GM21529 (cell line): Measurements from ENCODE around the gene CTIF.
"Not testable (repeated sequence)": the region's sequence is repeated elsewhere in the genome, so short reads cannot be mapped to it uniquely, and the experiment has no call there.

Experiments used
- ATAC-seq: cut with Tn5 transposase; IDR thresholded peaks from one replicate; pipeline ENCODE4 v1.9.1; 2021; ENCODE audit not compliant: unreplicated experiment

The CTIF gene

DNA sequence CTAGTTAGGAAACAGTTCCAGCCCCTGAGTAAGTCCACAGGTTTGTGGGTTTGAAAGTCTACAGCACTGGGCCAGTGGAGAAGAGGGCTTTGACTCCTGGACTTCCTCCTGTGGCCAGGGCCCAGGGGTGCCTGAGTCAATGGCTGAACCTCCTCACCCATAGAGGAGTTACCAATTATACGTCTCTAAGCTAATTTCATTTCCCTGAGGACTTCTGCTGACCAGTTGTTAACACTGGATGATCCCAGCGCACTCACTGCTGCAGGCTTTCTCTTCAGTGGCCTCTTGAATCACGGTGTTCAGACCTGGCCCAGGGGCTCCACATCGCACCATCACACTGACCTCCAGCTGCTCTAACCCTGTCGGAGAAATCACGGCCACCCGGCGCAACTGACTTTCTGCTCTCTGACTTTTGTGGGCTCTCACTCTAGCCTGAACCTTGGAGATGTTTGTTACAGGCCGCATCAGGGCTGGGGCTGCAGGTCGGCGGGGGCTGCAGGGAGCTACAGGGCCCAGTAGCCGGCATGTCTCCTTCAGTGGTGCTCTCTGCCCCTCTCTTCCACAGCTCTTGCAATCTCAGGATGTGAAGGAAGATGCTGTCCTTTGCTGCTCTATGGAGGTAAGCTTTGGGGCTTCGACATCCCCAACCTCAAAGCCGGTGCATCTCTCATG lies 318.3 kb downstream of the CTIF start:
- ATAC-seq = no peak

DNA sequence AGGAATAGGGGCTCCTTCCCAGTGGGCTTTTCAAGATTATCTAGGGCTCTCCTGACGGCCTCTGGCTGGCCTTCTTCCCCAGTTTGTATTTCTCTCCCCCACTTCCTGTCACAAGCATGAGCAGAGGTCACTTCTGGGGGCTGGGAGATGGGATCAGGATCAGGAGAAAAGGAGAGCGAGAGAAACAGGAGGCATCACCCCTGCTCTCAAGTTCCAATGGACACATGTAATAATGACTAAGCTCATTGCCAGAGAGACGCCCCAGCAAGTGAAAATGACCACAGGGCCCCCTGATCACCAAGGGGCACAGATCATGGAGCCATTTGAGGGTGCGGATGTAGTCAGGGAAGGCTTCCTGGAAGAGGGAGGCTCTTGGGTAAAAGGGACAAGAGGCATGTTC lies 319.8 kb downstream of the CTIF start:
- ATAC-seq = no peak

DNA sequence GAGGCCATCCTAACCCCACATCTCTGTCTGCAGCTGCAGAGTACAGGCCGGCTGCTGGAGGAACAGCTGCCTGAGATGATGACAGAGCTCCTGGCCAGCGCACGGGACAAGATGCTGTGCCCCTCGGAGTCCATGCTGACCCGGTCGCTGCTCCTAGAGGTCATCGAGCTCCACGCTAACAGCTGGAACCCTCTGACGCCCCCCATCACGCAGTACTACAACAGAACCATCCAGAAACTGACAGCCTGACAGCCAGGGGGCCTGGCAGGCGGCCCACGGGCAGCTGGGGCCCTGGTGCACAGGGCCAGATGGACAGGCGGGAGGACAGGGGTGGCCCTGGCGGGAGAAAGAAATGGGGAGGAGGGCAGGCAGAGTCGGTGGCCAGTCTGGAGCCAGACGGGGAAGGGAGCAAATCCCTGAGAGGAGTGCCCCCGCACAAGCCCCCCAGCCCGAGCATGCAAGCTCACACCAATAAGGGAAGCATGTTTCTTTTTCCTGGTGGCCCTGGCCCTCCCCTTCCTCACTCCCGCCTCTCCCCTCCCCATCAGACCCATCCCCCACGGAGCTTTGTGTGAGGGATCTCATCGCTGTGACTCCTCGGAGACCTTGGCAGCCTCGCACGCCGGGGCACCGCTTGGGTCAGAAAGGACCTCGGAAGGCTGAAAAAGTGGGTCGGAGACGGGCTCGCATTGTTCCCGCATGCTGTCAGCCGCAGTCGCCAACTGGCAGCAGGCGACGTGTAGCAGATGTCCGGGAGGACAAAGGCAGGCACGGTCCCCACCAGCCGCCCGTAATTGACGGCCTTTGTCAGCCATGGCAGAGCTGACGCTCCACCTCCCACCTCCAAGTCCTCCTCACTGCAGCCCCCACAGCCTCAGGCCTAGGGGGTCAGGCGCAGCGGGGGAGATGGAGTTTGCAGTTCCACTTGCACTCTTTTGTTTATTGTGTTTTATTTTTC lies 320.8 kb downstream of the CTIF start:
- ATAC-seq = no peak

DNA sequence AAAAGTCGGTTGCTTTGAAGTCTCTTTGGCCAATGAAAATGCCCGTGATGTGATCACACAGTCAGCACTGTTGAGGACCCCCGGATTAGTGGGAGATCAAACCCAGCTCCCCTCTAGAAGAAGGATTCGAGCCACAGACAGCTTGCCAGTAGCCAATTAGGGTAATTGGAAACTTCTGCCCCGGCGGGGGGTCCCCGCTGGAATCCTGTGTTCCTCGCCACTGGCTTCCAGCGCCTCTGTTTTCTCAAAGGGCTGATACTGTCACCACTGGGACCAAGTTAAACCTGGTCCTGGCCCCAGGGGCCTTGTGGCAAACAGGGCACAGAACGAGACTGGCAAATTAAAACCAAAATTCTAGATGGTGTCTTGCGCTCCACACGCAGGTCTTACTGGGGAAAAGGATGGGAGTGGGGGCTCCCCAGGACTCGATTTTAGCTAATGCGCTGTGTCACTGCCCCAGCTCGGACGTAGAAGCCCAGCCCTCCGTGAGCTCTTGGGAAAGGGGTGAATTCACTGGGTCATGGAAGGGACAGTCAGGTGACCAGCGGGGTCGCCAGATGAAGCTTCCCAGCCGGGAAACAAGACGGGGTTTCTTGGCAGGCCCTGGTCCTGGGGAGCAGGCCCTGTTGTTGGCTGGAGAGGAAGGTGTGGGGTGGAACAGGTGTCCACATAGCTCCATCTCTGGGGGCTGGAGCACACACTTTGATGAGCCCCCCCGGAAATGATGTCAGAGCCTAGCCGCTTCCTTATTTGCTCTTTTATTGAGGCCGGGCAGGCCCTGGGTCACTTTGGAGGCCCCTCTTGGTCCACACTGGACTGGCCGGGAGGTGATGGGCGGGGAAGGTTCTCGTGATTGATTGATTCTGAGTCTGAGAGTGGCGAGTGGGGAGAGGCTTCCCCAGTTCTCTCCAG lies 321.7 kb downstream of the CTIF start:
- no peak for ATAC-seq

DNA sequence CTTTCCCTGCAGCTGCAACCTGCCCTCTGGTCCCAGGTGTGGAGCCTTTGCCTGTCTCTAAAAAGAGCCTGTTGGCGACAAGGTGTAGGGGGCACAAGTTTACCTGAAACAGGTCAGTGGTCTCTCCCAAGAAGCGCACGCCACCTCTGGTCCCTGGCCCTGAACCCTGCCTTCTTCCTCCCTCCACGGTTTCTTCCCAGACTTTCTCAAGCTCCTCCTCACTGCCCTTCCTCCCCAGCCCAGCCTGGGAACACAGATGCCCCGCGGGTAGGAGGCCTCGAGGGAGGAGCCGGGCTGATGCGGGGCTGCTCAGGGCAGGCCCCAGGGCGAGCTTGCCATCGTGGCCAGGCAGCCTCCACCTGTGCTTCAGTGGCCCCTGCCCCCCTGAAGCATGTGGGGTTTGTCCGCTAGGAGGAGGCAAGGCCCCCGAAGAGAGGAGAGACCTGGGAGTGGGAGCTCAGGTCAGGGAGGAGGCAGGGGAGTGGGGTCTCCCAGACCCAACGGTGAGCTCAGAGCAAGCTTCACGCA lies 322.4 kb downstream of the CTIF start:
- no peak for ATAC-seq

DNA sequence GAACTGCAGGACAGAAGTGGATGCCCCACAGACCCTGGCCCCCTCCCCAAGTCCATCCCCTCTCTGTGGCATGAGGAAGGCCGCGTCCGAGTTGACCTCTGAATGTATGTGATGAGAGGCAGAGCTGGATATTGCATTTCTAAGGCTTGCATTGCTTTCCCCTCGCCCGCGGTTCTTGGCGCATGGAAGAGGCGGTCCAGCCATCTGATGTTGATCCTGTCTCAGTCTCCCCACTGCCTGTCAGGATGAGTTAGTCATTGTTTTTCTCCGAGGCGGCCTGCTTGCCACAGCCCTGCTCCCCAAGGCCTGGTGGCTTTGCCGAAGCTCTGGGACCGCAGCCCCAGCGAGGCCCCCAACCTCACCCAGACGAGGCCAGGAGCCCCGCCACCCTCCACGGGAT lies 323.3 kb downstream of the CTIF start:
- no peak for ATAC-seq

DNA sequence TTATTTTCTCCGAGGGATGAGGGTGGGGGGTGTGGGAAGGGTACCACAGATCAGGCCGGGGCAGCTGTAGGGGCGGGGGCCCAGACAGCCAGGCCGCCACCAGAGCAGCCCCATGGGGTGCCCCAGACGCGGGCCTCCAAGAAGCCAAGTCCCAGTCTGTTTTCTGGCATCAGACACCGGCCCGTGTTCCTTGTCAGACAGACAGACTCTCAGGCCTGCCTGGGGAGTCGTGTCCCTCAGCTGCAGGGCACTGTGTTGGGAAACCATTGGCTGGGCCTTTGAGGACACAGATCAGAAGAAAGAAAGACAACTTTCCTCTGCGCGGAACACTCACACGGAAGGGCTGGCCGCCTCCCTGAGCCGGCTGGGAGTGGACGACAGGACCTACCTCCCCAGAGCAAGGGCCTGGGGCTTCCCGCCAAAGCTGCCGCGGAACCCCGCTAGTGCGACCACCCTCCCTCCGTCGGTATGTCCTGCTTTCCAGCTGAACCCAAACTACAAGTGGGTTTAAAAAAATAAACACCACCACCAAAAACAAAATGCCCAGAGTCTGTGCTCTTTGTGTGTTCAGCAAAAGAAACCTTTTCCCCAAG lies 323.9 kb downstream of the CTIF start:
- no peak for ATAC-seq

DNA sequence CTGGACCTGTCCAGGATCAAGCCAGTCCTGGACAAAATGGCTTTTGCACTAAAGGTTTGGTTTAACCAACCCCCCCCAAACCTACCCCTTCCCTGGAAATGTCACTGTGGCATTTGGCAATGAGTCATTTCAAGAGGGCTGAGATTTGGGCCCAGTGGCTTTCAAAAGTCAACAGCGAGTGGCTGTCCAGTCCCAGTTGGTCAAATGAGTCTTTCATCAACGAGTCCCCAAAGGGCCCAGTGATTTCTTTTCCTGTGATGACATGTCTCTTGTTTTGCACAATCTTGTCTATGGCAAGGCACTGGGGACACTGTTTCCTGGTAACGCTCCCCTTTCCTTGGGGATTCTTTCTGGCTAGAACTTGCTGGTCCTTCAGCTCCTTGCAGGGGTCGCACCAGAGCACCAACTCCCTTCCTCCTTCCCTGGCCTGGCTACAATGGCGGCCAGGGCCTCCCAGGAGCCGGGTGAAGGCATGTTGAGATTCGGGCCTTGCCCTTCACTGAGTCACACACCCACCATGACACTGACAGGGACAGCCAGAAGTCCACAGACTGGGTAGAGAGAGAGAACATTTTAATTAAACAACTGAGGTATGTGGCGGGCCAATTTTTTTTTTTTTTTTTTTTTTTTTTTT lies 324.7 kb downstream of the CTIF start:
- no peak for ATAC-seq

DNA sequence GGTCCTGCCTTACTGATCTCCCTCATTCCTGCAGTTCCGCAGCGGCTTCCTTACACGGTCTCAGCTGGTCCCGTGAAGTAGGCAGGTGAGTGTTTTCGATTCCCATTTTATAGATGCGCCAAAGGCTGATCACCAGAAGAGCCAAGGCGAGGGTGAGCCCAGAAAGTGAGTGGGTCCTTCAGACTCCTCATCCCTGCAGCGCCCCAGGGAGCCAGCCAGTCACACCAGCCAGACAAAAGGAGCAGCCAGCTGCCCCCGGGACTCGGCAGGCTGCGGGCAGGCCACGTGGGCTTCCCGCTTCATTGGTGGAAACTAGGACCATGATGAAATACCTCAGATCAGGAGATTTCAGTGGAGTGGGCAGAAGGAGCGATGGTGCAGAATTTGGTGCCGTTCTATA lies 326.0 kb downstream of the CTIF start:
- no peak for ATAC-seq

DNA sequence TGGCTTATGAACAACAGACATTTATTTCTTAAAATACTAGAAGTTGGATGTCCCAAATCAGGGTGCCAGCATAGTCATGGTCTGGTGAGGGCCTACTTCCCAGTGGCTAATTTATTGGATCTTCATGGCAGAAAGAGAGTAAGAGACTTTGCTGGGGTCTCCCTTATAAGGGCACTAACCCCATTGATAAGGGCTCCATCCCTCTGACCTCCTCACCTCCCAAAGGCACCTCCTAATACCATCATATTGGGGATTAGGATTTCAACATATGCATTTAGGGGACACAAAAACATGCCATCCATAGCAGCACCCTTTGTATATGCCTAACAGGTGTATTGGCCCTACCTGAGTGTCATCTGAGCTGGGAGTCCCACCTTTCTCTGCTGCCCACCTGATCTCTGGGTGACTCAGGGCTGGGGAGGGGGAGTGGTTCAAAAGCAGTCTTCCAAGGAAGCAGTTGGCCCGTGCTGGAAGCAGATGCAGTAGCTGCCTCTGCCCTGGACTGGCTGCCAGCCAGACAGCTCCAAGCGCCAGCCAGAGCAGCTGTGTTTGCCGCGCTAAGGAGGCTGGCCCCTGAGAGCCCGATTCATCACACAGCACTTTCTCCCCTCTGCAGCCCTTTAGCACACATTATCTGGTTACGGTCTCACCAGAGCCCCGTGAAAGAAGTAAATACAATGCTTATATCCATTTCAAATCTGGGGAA lies 327.4 kb downstream of the CTIF start:
- ATAC-seq = no peak

DNA sequence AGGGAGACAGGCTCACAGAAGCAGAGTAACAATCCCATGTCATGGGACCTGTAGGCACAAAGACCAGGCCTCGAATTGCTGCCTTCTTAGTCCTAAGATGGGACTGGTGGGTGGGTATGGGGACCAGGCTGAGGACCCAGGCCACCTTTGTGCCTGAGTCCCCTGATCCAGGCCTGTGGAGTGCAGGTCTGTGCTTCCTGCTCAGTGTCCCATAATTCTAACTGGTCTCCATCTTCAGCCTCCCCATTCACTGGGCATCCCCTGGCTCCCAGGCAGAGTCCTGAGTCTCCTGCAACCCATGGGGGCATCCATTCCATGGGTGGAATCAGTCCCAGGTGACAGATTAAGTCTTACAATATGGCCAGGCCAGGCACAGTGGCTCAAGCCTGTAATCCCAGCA lies 328.0 kb downstream of the CTIF start:
- ATAC-seq = no peak

DNA sequence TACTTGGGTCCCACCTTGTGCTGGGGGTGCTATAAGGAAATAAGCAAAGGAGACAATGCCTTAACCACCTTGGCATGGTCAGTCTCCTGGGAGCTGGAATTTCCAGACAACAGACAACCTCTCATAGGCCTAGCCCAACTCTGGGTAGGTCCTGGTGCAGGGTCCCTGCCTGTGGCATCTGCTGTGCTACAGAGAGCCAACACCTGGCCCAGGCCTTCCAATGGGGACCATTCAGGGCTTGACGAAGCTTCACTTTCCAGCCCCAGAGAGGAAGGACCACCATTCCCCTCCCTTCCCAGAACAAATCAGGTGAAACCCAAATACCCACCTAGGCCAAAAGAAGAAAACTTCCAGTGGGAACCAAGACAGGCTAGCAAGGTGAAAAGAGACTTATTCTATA lies 329.1 kb downstream of the CTIF start:
- no peak for ATAC-seq

DNA sequence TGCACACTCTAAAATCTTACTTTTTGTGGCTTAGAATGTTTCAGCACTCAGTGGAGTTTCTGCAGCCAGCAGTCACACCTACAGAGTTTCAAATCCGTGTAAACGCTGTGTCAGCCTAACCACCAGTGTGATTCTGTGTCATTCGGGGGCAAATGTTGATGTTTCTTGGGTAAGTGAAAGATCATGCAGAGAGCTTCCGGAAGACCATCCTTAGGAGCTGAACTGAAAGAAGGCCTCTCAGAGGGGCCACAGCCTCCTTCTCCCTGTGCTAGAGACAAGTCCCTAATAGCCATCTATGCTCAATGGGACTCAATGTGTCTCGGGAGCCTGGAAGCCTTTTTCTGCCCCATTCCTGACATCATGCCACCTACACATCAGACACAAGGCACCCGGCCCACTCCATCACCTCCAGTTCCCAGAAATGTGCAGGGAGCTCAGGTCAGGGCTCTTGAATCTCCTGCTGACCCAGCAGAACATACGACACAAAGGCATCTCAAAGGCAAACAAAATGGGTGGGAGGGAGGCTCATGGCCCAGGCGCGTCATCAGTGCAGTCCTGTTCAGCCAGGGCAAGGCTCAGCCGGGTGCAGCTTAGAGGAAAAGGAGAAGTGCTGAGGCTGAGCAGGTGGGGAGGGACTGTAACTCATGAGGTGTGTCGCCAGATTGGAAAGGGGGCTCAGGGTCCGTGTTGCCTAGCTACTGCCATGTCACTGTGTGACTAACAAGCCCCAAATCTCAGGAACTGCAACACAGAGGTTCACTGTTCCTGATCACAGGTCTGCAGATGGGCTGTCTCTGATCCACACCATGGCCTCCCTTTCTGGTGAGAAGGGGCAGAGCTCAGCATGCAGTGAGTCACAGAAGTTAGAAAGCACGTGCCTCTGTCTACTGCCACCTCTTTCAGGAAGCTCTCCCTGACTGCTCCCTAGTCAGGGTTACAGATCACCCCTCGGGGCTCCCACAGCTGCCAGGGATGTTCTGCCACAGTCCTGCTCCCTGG lies 329.9 kb downstream of the CTIF start:
- peak; percentile 84 for ATAC-seq

DNA sequence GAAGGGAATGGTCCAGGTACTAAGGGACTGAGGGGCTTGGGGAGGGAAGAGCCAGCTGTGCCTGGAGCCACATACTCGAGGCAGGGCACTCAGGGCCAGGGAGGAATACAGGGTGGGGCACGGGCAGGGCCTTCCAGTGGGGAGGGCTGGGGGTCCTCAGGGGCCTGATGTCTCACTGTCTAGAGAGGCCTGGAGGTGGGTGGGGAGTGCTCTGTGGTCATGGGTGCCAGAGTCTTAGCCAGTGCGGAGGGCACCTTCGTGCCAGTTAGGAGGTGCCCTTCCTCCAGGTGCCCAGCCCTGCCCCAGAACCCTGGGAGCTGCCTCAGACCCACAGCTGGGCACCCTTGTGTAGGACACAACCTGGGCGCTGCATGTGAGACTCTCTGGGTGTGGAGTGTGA lies 330.8 kb downstream of the CTIF start:
- ATAC-seq = no peak

DNA sequence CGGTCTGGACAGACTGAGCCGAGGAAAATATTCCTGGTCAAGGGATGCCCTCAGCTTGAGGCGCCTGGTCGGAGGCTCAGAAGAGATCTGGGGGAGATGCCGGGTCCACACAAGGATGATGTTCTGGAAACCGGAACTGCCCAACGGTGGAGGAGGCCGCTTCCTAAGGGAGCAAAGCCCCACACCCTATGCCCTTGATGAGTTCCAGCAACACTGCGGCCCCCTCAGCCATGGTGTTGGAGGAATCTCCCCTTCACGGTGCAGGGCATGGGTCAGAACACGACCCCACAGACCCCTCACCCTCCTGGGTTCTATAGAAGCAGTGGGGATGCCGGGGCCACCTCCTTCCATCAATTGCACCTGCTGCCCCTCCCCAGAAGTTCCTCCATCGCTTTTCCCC lies 332.1 kb downstream of the CTIF start:
- ATAC-seq = not testable (repeated sequence)

DNA sequence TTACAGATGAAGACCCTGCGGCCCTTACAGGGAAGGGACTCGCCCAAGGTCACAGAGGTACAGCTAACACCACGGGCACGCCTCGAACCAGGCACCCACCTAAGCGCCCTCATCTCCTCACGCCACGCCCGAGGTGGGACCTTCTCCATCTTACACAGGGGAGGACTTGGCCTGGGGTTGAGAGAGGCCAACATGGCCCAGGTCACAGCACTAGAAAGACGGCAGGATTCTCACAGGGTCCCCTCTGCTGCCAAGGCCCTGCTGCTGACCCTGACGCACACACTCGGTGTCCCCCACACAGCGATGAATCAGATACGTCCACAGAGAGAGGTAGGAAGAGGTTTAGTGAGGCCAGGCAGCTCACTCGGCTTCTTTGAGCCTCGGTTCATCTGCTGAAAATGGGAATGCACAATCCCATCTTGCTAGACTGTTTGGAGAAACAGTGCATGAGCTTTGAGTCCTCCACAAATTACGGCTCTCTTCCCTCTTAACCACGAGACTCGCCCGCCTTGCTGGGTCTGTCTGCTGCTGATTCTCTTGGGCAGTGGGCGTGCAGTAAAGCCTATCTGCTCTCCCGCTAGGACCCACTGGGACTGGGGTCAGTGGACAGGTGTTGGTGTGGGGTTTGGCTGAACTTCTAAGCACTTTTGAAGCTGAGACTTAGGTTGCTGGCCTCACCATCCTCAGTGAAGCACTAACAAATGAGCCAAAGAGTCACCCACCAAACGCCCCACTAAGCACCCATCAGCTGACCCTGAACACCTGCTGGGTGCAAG lies 332.7 kb downstream of the CTIF start:
- no peak for ATAC-seq

DNA sequence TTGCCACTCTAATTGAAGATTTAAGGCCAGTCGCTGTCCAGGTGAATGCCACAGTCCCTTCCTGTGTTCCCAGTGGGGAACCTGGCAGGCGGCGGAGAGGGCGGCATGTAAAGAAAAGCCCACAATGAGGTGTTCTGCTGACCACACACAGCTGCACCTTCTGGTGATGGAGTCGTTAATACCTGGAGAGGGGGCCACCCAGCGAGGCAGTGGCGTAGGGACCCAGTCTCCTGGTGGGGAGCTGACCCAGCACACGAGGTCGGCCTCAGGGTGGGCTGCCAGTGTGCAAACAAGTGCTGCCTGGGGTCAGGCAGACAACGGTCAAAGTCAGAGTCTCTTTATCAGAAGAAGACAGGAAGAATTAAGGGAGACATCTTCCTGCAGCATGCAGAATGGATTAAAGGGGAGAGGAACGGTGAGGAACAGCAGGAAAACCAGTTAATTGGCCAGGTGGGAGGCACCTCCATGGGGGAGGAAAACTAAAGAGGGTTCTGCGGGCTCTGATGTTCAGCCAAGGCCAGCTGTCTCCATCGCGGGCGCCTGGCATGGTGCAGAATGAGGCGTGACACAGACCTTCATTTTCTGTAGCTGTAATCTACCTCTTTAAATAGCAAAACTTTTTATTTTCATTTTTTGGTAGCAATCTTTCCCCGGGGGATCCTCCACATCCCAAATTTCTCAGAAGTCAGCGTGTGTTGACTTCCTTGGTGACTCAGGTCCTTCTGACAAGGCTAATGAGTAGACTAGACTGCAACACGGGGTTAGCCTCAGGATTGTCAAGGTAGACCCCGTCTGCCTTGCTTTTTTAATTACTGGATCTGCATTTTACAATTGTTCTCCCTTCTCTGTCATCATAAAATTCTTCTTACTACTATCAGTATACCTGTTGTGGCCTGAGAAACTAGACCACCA lies 333.7 kb downstream of the CTIF start:
- ATAC-seq = no peak
